ENCODE data around the gene HOMER2.
"Not testable (repeated sequence)": the region's sequence is repeated elsewhere in the genome, so short reads cannot be mapped to it uniquely, and the experiment has no call there.

The HOMER2 gene

GRCh38 chr15:82873000-82873680 lies 79.4 kb downstream of the HOMER2 start:
- no peak for DNase-seq (ENCODE audit: low read depth in 2 of 2)
- H3K4me3 ChIP-seq (replicated peaks in 1 of 2; ENCODE audit: low read depth in 2 of 2, low read length in 2 of 2): no peak overlapping the region
- no peak for TF ChIP-seq CTCF (IDR thresholded peaks at IDR 0.05; ENCODE audit: low read depth, low read length)

GRCh38 chr15:82871832-82872484 lies 80.6 kb downstream of the HOMER2 start:
- DNase-seq (ENCODE audit: low read depth in 2 of 2): no peak
- no peak for TF ChIP-seq CTCF (IDR thresholded peaks at IDR 0.05; ENCODE audit: low read depth, low read length)
- no peak overlapping the region for H3K4me3 ChIP-seq (replicated peaks in 1 of 2; ENCODE audit: low read depth in 2 of 2, low read length in 2 of 2)

GRCh38 chr15:82871358-82871757 lies 81.2 kb downstream of the HOMER2 start:
- peak in 1 of 2 donors; percentile 25 for DNase-seq (ENCODE audit: low read depth in 2 of 2)
- no peak overlapping the region for H3K4me3 ChIP-seq (replicated peaks in 1 of 2; ENCODE audit: low read depth in 2 of 2, low read length in 2 of 2)
- TF ChIP-seq CTCF (IDR thresholded peaks at IDR 0.05; ENCODE audit: low read depth, low read length): no peak

- TF ChIP-seq CTCF (IDR thresholded peaks at IDR 0.05; ENCODE audit: low read depth, low read length): no peak
- no peak overlapping the region for H3K4me3 ChIP-seq (replicated peaks in 1 of 2; ENCODE audit: low read depth in 2 of 2, low read length in 2 of 2)
- DNase-seq (ENCODE audit: low read depth in 2 of 2): no peak
Measured at GRCh38 chr15:82870727-82871320, 81.7 kb downstream of the HOMER2 start.

GRCh38 chr15:82865981-82866380 lies 86.5 kb downstream of the HOMER2 start:
- not testable (repeated sequence) for H3K4me3 ChIP-seq (replicated peaks in 1 of 2; ENCODE audit: low read depth in 2 of 2, low read length in 2 of 2); DNase-seq (ENCODE audit: low read depth in 2 of 2)

GRCh38 chr15:82865581-82865980 lies 86.9 kb downstream of the HOMER2 start:
- DNase-seq (ENCODE audit: low read depth in 2 of 2): not testable (repeated sequence)

GRCh38 chr15:82864967-82865366 lies 87.6 kb downstream of the HOMER2 start:
- no peak for TF ChIP-seq CTCF (IDR thresholded peaks at IDR 0.05; ENCODE audit: low read depth, low read length)
- DNase-seq (ENCODE audit: low read depth in 2 of 2): no peak
- H3K4me3 ChIP-seq (replicated peaks in 1 of 2; ENCODE audit: low read depth in 2 of 2, low read length in 2 of 2): no peak overlapping the region

More at GRCh38 chr15:82865581-82865980, 86.9 kb downstream of the HOMER2 start:
- H3K4me3 ChIP-seq (replicated peaks in 1 of 2; ENCODE audit: low read depth in 2 of 2, low read length in 2 of 2): not testable (repeated sequence)

All from cardiac fibroblast (primary cell).